Mucosa of descending colon (tissue), 3 donors: ENCODE measurements around the gene UNC13A. TPM values are rescaled to one million over a fixed set of nuclear protein-coding genes. Genes with fewer than 3 reads are reported as not detected.
A peak's percentile ranks its signal among the peaks of the same experiment; 100 is the strongest.

Source experiments
- ATAC-seq: fragments of 200-7000 bp; cut with Tn5 transposase; one replicate; pipeline ENCODE4 v1.9.1; 2020; ENCODE audit warnings: mild to moderate bottlenecking, moderate library complexity
- DNase-seq, 3 donors: peaks; one replicate each; pipeline ENCODE4 v3.0.0-alpha.2; 2020
- H3K36me3 ChIP-seq: fragments of 200-600 bp; one replicate; pipeline ENCODE4 v1.8.0; 2021; ENCODE audit warnings: low read depth, mild to moderate bottlenecking
- H3K4me1 ChIP-seq: fragments of 200-600 bp; one replicate; pipeline ENCODE4 v1.8.0; 2021; ENCODE audit warnings: low read depth, mild to moderate bottlenecking
- H3K4me3 ChIP-seq: fragments of 200-600 bp; one replicate; pipeline ENCODE4 v1.8.0; 2021; ENCODE audit warnings: mild to moderate bottlenecking
- H3K9me3 ChIP-seq: fragments of 200-600 bp; one replicate; pipeline ENCODE4 v1.8.0; 2021; ENCODE audit warnings: mild to moderate bottlenecking
- CTCF ChIP-seq: fragments of 200-600 bp; IDR thresholded peaks from one replicate; pipeline ENCODE4 v1.8.0; 2022; ENCODE audit warnings: antibody characterized with exemption, mild to moderate bottlenecking
- intact Hi-C, 2 donors: fragments of 100-400 bp; cut with DNase I in 1 of 2; cut with micrococcal nuclease in 1 of 2; formaldehyde crosslinking; loops; one replicate each; pipeline versions ENCODE4 v1.11.0 to v1.11.1; 2022; cut with DNase I, micrococcal nuclease
- total RNA-seq, 3 donors: library from RNA; stranded (reverse); fragmentation: NEBNext Ultra II Directional in 2 of 3; extraction: Animal tissue kit (Norgen Biotek cat#: 25700) in 2 of 3; gene quantifications; one replicate each; pipeline versions ENCODE4 v1.2.1 to v1.2.4, GENCODE V29; 2021 to 2023
- donor health status: DM: no; HTN: no; CAD: no; lungs with moderate emphysema.
- donor health status: DM: no; HTN: no; CAD: no.
- donor health status: DM: no; HTN: yes; CAD: no.

UNC13A gene
- total RNA-seq, 3 donors from 2014 or later = 0.53 to 0.85 (median 0.72) TPM

GRCh38 chr19:17641181-17641580, 47.0 kb downstream of the UNC13A start:
- Histone ChIP-seq H3K4me1 (no peaks in the 10 kb centered on the region), H3K36me3 (no peaks in the 10 kb centered on the region), H3K4me3 (no peak overlapping the region), H3K9me3 (no peaks in the 10 kb centered on the region)
- intact Hi-C loops = no loop called here
- DNase-seq (peak in 1 of 3 donors; percentile 19), ATAC-seq (no peak)
- no peak for TF ChIP-seq CTCF

GRCh38 chr19:17633700-17634099, 54.5 kb downstream of the UNC13A start:
- H3K4me1 ChIP-seq = no peaks in the 10 kb centered on the region
- H3K9me3 ChIP-seq = no peaks in the 10 kb centered on the region
- no peak overlapping the region for H3K4me3 ChIP-seq
- intact Hi-C loops = no loop called here
- no peak for TF ChIP-seq CTCF
- no peak for DNase-seq
- no peak for ATAC-seq
- no peaks in the 10 kb centered on the region for H3K36me3 ChIP-seq

DNA sequence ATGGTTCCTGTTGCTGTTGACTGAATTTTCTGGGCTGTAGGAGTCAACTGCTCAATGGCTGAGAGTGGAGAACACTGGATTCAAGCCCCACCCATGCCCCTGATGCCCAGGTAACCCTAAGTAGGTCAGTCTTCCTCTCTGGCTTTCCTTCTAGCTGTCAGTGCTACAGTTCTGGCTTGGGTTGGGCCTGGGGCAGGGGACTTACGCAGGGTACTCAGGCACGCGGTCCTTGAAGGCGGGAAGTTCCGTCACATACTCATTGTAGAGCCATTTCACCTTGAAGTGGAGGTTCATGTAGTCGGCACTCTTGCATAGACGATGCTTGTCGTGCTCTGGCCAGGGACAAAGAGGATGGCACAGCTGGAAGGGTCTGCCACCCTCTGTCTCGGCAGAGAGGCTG, 55.6 kb downstream of the UNC13A start:
- Histone ChIP-seq H3K36me3 (no peaks in the 10 kb centered on the region), H3K4me1 (no peaks in the 10 kb centered on the region), H3K4me3 (no peak overlapping the region), H3K9me3 (no peaks in the 10 kb centered on the region)
- TF ChIP-seq CTCF = no peak
- ATAC-seq = no peak
- DNase-seq = peak in 1 of 3 donors; percentile 16
- intact Hi-C loops = no loop called here

GRCh38 chr19:17629760-17630159, 58.4 kb downstream of the UNC13A start:
- no peak for ATAC-seq

GRCh38 chr19:17627921-17628320, 60.2 kb downstream of the UNC13A start:
- H3K4me3 ChIP-seq = no peak overlapping the region
- no peaks in the 10 kb centered on the region for H3K36me3 ChIP-seq
- intact Hi-C loops = no loop called here
- DNase-seq (peak in 1 of 3 donors; percentile 27), ATAC-seq (no peak)
- no peaks in the 10 kb centered on the region for H3K4me1 ChIP-seq
- TF ChIP-seq CTCF = no peak
- H3K9me3 ChIP-seq = no peaks in the 10 kb centered on the region

More at GRCh38 chr19:17629760-17630159, 58.4 kb downstream of the UNC13A start:
- no peak for TF ChIP-seq CTCF
- H3K36me3 ChIP-seq = no peaks in the 10 kb centered on the region
- no peaks in the 10 kb centered on the region for H3K4me1 ChIP-seq
- intact Hi-C loops = no loop called here
- H3K4me3 ChIP-seq = no peak overlapping the region
- peak in 1 of 3 donors; percentile 1 for DNase-seq
- no peaks in the 10 kb centered on the region for H3K9me3 ChIP-seq

DNA sequence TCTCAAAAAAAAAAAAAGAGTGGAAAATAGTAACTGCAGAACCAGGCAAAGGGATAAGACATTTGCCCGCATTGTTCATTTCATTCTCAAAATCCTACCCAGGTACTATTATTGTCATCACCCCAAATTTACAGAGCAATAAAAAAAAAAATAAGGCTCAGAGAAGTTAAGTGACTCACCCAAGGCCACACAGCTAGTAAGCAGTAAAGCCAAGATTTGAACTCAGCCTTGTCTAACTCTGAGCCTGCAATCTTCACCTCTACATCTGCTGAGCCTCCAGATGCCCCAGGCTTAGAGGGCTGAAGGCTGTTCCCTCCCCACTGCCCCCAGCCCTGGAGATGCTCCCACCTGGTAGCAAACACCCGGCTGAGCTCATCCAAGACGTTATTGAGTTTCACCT, 61.0 kb downstream of the UNC13A start:
- no peak for TF ChIP-seq CTCF
- intact Hi-C loops = no loop called here
- Histone ChIP-seq H3K36me3 (no peaks in the 10 kb centered on the region), H3K4me1 (no peaks in the 10 kb centered on the region), H3K9me3 (no peaks in the 10 kb centered on the region), H3K4me3 (no peak overlapping the region)
- DNase-seq (peak in 1 of 3 donors; percentile 12), ATAC-seq (no peak)
